HG02763 (cell line): ENCODE measurements around the gene MAOA.
"Not testable (repeated sequence)": the region's sequence is repeated elsewhere in the genome, so short reads cannot be mapped to it uniquely, and the experiment has no call there.

Experiments
- ATAC-seq: cut with Tn5 transposase; IDR thresholded peaks from one replicate; pipeline ENCODE4 v1.9.1; 2021; ENCODE audit warnings: mild to moderate bottlenecking, moderate library complexity; ENCODE audit not compliant: unreplicated experiment

The MAOA gene

DNA sequence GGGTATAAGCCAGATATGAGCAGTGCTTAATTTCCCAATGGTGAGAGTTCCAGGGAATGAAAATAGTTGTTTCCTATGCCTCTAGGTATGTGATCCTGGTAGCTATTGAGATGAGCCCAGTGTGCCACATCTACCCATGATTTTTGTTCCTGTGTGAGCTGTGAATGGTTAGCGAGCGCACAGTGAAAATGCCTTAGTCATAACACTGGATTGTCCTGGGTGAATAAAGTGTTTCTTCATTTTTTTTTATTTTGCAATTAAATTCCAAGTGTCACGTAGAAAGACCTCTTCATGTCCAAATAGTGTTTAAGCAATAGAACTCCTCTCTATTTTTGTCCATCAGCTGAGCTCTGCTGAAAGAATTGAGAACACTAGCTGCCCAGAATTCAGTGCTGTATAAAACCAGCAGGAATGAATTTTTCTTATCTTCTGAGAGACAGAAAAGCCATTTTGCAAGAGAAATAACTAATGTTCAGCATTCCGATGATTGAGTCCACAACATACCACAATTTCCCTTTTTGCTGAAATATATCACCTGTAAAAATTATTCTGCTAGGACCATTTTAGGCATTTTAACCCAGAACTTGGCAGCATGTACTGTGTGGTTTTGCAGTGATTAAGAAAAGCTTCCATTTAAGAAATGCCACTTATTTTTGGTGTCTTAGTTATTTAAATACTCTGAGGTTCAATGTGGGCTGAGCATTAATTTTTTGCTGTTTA lies 5.6 kb downstream of the MAOA start:
- ATAC-seq, result no peak

DNA sequence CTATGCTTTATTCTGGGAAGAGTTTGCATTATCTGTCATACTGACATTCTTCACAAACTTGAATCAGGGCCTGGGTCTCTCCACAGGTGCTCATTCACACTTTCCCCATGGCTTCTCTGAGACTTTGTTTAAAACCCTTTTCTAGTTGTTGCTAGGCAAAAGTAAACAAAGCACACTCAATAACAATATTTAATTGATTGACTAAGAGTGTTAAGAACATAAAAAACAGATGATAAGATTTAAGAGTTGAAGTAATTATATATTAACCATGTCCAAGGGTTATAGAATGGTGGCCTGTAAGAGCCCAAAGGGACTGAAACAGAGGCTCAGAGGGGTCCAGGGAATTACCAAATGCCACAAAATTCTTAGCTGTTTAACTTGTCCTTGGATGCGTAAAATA lies 7.1 kb downstream of the MAOA start:
- ATAC-seq, result no peak

DNA sequence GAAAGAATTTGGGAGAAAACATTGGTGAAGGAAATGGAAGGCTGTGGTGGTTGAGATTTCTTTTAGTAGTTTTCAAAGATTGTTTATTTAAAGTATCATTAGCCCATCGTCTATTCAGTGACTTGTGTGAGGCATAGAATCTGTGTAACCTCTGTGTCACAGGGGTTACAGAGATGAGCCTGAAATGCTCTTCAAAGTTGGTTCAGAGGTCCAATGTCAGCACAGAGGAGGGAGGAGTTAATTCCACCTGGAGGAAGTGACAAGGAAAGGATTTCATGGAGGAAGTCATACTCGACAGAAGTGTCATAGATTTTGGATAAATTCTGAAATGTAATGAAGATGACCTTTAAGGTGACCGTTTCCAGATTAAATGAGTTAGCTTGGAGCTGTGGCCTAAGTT lies 8.2 kb downstream of the MAOA start:
- no peak for ATAC-seq

DNA sequence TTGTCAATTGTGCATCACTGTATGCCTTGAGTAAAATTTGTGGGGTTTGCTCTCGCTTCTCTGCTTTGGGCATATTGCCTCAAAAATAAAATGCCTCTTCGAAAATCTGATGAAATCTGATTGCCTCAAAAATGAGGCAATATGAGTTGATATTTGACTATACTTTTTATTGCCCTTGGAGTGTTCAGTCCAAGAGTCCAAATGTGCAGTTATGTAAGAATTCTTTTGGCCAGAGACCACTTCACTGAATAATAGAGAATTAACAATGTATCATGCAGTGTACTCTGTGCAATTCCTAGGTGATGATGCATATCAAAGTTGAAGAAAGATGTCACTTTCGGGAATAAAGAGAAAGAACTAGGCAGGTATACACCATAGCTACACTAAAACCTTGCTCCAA lies 8.6 kb downstream of the MAOA start:
- ATAC-seq, result no peak

DNA sequence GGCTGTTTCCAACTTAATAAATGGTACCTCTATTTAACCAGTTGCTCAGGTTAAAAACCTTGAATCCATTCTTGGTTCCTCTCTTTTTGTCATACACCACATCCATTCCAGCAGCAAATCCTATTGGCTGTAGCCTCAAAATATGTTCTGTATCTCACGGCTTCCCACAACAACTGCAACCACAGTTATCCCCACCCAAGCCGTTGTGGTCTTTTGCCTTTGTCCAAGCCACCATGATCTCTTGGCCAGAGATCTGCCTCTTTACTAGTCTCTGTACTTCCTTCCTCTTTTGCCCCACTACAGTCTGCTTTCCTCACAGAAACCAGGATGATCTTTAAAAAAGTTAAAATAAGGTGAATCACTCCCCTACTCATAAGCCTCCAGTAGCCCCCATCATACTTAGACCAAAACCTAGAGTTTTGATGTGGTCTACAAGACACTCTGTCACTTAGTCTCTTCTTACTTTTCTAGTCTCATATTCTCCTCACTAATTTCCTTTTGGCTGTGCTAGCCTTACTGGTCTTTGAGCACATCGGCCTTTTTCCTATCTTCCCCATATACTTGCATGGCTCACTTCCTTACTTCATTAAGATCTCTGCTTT lies 10.3 kb downstream of the MAOA start:
- no peak for ATAC-seq

DNA sequence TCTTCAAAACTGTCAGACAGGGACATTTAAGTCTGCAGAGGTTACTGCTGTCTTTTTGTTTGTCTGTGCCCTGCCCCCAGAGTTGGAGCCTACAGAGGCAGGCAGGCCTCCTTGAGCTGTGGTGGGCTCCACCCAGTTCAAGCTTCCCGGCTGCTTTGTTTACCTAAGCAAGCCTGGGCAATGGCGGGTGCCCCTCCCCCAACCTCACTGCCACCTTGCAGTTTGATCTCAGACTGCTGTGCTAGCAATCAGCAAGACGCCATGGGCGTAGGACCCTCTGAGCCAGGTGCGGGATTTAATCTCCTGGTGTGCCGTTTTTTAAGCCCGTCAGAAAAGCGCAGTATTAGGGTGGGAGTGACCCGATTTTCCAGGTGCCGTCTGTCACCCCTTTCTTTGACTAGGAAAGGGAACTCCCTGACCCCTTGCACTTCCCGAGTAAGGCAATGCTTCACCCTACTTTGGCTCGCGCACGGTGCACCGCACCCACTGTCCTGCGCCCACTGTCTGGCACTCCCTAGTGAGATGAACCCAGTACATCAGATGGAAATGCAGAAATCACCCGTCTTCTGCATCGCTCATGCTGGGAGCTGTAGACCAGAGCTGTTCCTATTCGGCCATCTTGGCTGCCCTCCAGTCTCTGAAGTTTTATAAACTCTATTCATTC lies 20.0 kb downstream of the MAOA start:
- not testable (repeated sequence) for ATAC-seq

DNA sequence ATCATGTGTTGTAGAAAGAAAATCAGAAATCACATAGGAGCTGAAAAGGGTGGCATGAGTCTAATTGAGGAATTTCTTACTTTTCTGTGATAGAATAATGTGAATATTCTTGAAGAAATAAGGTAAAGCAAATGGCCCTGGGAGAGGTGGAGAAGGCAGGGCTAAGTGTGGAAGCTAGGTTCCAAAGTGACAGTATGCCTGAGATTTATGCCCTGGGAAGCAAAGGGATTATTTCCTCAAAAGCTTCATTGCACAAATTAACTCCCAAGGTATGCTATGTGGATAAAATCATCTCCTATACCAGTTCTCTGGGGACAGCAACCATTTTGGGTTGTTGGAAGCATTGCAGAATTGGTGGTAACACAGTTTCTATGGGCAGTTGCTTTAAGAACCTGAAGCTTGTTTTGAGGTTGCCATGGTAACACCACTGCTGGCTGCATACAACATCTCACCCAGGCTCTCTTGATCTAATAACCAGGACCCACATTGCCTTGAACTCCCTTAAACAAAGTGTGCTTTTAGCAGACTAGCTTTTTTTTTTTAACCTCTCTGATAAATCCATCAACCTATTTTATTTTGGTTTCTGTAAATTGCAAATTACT lies 21.0 kb downstream of the MAOA start:
- ATAC-seq, result no peak

DNA sequence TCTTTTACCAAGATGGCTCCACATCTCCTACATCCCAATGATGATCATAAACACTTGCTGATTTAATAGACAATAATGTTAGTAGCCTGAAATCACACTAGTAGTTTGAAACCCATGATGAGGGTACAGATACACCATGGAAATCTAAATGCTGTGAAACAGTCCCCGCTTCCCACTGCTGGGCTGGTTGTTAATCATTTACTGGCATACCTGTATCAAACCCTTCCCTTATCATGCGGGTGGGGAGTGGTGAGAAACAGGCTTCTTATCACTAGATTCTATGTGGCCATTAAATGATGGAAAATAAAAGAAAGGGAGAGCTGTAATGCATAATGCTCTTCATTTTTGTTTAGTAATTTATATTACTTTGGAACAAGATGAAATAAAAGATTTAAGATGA lies 21.9 kb downstream of the MAOA start:
- no peak for ATAC-seq

DNA sequence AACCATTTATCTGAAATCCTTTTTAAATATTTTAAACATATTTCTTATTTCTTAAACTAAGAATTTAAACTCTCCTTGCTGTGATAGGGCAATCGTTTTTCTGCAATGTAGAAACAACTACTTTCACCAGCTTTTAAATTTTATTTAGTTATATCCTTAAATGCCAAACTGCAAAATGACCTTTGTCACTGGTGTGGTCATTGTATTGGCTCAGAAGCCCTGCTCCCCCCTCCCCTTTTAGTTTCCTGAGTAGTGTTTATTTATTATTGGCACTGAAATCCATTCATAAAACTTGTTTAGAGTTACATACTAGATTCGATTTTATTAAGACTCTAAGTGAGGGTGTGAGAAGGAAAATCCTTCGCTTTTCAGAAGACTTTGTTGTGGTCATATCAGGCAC lies 23.0 kb downstream of the MAOA start:
- ATAC-seq, result no peak

DNA sequence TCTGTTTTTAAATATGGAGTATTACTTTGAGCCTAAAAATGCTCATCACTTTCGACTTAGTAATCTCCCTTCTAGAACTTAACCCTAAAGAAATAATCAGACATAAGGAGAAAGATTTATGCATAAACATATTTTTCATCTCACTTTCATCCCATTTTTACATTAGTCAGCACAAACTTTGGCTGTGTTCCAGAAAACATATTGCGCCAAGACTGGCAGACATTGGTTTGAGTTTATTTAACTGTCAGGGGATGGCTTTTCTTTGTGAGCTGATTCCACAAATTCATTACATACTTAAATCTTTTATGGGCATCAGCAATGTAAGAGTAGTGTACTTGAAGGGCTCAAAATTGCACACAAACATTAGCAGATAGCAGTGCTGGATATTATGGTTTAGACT lies 23.7 kb downstream of the MAOA start:
- ATAC-seq, result no peak

DNA sequence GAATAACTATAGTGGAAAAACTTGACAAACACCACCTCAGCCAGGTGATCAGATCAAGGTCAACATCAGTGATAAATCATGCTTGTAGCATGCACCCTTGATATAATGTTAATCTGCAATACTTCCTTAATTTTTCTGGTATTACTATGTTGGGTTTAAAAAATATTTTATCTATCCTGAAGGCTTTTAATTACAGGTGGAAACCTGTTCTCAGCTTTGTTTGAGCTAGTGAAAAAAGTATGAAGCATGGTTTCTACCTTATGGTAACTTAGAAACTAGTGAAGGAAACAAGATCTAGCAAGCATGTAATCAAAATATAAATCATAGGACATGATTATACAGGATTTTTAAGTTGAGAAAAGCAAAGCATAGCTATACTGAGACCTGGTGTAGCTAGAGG lies 26.6 kb downstream of the MAOA start:
- no peak for ATAC-seq

DNA sequence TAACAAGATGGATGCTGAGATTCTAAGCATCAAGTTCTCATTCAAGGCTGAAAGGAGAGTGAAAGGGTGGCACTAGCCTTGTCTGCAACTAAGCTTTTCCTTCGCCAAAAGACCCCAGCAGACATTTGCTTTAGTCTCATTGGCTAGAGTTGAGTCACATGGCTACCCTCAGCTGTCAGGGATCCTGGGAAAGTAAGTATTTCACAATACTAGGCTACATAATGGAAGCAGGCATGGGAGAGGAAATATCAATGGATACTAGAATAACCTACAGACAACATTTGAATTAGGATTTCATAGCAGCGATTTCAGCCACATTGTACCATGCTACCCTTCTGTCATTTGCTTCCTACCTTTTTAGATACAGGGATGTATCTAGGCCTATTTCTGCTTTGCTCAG lies 29.1 kb downstream of the MAOA start:
- no peak for ATAC-seq

DNA sequence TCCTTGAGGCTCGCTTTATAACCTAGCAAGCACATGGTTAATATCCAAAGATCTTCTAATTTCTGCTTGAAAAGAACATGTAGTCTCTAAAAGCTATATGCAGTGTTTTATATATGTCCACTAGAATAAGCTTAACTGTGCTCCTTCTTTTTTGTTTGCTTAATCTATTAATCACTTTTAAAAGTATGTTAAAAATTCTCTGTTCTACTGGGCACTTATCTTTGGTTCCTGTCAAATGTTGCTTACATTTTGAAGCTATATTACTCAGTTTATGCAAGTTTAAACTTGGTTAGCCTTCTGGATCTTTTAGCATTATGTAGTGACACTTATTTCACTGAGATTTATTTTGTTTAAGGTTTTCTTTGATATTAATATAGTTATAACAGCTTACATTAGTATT lies 32.5 kb downstream of the MAOA start:
- ATAC-seq, result no peak

DNA sequence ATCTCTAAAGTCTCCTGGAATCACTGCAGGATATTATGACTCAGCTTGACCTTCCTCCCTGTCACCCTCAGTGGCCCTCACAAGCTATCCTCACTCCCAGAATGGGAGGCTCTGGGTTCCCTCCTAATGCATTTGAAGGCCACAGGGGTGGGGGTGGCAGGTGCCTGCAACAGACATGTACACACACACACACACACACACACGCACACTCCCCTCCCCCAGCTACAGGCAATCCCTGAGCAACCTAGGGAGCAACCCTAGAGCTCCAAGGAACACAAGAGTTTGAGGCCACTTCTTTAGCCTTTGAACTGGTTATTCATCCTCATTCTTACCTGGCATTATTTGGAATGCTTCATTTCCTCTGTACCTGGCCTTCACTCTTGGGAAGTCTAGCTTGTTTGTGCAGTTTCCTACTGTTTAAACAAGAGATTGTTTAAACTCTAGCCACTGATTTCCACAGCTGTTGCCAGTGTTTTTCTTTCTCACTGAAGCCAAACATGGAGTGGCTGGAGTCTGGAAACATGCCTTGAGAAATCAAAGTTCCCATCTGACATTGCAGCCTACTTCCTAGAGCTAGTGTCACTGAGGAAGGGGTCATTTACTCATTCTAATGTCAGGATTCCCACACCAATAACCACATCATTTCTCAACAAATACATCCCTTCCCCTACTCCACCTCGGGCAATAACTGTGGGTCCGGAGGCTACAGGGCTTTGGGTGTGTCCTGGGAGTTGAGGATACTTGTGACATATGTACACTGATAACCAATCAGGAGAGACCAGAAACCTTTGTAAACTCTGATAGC lies 37.7 kb downstream of the MAOA start:
- ATAC-seq, result no peak

DNA sequence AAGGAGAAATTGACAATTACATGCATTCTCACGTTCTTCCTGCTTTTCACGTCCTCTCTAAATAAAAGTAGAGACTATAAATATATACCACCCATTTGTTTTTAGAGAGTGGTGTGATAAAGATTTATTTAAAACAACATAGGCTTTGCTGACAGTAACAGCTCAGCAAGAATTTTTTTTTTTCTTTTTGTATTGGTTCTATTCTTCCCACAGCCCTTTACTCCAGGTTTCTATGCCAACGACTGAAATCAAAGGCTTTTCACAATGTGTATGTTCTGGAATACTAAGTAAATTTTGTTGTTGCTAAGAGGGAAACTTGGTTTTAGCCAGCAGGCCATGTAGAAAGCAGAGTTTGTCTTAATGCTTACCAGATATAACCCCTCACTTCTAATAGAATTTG lies 43.4 kb downstream of the MAOA start:
- ATAC-seq, result no peak

DNA sequence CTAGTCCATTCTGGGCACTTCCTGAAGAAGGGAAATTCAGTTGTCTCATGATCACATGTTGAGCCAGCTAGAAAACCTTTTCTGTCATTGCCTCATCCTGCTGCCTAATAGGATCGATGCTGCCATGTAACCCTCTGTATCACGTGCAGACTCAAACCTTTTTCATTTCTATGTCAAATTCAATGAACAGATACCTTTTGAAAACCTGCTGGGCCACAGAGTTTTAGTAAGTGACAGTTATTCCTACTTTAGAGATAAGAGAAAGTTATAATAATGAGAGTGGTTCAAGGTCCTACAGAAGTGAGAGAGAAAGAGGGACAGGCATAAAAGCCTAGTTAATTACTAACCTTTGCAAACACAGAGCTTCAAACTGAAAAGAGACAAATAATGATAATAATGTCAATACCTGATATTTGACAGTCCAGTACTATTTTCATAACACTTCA lies 46.0 kb downstream of the MAOA start:
- no peak for ATAC-seq

DNA sequence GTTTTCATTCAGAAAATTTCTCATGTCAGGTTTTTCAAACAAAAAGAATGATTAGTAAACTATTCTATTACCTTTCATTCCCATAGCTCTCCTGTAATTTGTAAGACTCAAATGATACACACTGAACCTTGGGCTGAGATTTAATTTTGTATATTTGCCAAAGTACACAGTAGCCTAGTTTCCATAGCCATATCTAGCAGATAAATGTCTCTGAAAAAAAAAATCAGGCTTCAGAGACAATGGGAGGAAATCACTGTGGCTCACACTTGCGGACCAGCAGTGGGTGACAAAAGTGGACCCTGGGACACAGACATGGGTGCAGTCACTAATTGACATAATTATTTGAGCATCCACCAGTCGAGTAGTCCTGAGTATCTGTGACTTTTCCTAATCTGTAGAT lies 46.6 kb downstream of the MAOA start:
- ATAC-seq, result no peak

DNA sequence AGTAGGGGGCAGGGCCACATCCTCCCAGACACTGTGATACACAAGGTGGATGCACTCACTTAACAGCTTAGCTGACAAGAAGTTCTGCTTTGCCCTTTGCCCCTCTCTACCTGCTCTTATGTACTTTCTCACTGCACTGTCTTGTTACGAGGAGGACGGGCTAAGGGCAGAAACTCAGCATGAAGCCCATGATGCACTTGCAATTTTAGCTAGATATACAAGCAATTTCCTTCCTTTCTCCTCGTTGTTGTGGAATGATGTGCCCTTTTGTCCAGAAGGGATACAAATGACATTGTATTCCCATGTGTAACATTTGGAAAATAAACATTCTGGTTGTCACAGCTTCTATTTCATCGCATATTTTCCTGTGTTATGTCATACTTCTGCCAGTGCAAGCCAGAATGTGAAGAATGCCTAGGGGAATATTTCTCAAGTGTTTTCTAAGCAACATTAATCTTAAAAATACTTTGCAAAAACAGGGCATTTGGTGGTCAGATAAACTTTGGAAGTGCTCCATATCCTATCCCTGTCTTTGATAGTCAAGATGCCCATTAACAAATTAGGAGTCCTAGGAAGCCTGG lies 47.2 kb downstream of the MAOA start:
- no peak for ATAC-seq

DNA sequence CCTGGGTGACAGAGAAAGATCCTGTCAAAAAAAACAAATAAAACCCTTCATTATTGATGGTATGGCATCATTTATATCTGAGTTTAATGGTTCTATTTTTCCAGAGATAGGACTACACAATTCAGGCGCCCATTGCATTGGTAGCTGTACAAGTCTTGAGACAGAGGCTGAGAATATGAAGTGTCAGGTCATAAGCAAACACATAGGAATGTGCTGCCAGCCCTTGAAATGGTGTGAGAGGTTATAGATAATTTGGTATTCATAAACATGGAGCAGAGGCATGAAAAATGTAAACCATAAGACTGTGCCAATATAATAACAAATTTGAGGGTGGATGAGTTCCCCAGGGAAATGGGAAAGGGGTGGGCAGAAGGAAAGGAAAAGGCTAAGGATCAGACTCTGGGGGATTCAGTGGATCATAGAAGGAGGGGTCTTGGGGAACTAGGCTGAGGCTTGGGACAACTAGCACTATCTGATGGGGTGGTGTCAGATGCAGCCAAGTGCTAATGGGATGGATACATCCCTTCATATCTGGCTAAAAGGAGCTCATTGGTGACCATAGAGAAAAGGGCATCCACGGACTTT lies 50.8 kb downstream of the MAOA start:
- no peak for ATAC-seq

DNA sequence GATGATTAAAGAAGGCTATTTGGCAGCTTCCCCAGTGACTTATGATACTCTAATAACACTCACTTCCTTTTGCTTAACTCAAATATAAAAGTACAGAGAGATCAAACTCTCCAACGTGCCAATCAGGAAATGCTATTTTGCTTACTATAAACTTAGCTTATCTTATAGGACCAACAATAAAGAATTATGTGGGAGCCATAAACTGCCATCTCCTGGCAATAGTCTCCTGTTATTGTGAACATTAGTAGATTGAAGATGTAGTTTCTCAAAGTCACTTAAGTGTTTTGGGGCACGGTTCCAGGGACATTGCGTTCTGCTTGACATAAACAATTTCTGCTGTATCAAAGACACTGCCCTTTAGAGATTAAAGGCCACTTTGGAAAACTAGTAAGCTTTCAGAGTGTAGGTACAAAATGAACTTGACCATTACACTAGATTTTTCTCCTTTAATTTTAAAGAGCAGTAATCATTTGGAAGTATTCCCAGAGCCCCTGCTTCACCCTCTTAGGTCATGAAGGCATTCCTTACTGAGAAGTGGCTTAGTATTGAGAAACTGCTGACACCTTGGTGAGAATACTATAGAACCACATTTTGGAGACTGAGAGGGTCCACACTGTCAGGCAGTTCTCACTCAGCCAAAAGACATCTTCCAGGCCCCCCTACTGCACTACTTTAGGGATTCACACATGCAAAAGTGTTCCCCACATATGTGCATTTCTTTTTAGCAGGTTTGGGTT lies 51.9 kb downstream of the MAOA start:
- ATAC-seq, result no peak
